ENCODE results near the gene PRDM15.

Gene PRDM15

GRCh38 chr21:41884501-41885030 lies 5.4 kb upstream of the PRDM15 start:
- DNase-seq: no peak

- no peak for DNase-seq
These were observed 4.4 kb upstream of the PRDM15 start for GRCh38 chr21:41883582-41883981.

- DNase-seq: no peak
These were observed 1.9 kb upstream of the PRDM15 start for GRCh38 chr21:41881051-41881450.

GRCh38 chr21:41880153-41880552 lies 1.0 kb upstream of the PRDM15 start:
- DNase-seq: no peak

- peak; percentile 78 for DNase-seq
These were observed 334 bp downstream of the PRDM15 start for GRCh38 chr21:41878831-41879189.

- peak; percentile 41 for DNase-seq
These were observed 978 bp downstream of the PRDM15 start for GRCh38 chr21:41877901-41878830.

GRCh38 chr21:41876928-41877652 lies 2.1 kb downstream of the PRDM15 start:
- no peak for DNase-seq

DNA sequence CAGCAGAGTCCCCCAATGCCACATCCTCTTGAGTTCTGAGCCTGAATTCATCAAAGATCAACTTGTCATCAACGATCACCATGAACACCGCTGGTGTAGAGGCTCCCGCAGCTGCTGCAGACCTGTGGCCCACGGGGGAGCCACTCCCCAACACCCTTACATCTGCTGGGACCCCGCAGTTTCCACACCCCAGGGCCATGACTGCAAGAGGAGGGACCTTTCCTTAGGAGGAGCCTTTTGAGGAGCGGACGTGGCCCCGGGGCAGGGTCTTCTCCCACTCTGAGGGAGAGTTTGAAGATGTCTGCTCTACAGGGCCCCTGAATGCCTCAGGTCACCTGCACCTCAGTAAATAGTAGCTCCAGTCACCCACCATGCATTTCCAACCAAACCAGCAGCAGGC lies 2.7 kb downstream of the PRDM15 start:
- DNase-seq: no peak

DNA sequence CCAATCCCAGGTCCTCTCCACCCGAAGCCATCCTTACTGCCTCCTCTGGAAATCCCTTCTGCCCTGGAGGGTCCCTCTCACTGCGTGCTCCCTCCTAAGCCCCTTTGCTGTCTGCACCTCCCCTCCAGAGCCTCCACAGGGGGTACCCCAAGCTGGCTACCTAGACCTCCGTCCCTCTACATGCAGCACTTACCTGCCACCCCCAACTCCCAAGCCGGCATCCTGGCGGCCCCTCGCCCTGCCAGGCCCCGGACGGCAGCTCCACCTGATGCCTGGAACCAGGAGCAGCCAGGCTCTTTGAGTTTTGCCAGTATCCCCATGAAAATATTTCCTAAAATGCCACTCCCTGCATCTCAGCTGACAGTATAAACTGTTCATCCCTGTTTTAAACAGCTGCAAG lies 4.1 kb downstream of the PRDM15 start:
- DNase-seq: no peak

DNA sequence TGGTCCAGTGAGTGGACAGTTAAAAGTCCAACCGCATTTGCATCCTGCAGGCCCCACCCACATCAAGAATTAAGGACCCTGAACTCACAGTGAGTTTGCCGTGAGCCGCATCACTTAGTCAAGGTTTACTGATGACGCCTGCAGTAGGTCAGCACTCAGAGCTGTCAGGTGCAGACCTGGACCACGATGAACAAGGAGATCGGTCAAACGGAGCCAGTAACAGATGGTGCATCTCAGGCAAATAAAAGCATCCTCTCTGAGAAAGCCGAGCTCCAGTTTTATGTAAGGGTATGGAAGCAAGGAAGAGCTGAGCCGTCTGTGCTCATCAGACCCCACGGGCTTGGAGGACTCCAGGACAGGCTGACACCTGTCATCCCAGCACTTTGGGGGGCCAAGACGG lies 4.5 kb downstream of the PRDM15 start:
- no peak for DNase-seq

DNA sequence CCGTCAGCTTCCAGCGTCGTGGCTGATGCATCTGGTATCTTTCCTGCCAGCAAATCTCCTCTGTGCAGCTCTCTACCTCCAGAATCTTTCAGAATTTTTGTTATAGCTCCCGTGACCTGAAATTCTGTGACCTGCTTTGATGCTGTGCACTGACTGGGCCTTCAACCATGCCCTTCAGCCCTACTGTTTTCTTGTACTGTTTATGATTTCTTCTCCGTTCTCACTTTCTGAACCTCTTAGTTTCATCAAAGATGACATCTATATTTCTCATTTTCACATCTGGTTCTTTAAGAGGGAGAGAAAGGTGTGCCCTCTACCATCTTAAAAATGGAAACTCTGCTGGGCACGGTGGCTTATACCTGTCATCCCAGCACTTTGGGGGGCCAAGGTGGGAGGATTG lies 5.7 kb downstream of the PRDM15 start:
- DNase-seq: no peak

DNA sequence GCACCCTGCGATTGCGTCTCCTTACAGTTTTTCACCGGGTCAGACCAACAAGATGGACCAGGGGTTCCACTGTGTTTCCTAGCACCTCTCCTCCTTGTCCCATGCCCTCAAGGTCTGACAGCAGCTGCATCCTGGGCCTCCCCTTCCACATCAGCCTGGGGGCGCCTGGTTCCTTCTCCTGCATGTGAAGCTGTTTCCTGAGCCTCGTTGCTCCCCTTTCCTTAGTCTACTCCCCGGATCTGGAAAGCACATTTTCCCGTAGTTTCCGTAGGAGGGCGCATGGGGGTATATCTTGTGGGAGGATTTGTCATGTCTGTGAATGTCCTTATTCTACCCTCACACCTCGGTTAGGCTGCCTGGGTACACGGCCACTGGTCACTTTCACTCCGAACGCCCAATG lies 6.1 kb downstream of the PRDM15 start:
- DNase-seq: no peak

GRCh38 chr21:41871293-41872030 lies 7.7 kb downstream of the PRDM15 start:
- no peak for DNase-seq

GRCh38 chr21:41869771-41870170 lies 9.4 kb downstream of the PRDM15 start:
- DNase-seq: no peak

- DNase-seq: no peak
These were observed 11.0 kb downstream of the PRDM15 start for GRCh38 chr21:41868062-41868710.

DNA sequence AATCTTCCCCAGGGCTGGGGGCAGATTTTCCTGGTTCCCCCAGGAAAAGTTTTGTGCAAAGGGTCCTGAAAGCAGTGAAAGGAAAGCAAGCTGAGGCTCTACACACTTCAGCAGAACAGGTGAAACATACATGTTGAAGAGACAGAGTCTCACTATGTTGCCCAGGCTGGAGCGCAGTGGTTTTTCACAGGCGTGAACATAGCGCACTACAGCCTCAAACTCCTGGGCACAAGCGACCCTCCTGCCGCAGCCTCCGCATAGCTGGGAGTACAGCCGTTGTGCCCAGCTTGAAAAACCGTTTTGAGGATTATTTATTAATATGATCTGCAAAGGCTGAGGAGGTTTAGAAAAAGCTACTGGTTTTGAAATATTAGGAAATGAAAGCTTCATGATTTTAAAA lies 11.8 kb downstream of the PRDM15 start:
- DNase-seq: no peak

- DNase-seq: no peak
These were observed 12.8 kb downstream of the PRDM15 start for GRCh38 chr21:41866274-41866809.

DNA sequence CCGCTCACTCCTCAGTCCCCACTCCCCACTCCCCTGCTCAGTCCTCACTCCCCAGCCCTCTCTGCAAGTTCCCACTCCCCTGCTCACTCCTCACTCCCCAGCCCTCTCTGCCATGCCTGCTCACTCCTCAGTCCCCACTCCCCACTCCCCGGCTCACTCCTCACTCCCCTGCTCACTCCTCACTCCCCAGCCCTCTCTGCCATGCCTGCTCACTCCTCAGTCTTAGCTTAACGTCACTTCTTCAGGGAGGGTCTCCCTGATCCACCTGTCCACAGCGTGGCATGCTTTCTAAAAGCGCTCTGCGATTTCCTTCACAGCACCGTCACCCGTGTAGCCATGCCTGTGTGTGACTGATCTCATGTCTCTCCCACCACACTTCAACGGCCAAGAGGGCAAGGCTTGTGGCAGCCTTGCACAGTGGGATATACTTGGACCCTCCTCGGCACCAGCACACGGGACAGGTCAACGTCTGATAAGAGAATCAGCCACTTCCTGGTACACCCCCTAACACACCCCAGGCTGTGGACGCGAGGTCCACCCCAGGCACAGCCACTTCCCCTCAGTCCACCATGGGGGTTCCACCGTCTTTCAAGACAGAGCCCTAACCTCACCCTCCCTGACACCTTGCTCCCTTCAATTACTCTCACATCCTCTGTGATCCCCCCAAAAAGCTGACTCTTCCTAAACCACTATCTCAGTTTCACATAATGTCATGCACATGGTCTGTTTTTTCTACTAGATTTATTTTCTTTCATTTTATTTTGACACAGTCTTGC lies 14.0 kb downstream of the PRDM15 start:
- no peak for DNase-seq

GRCh38 chr21:41864311-41865001 lies 14.7 kb downstream of the PRDM15 start:
- DNase-seq: no peak

DNA sequence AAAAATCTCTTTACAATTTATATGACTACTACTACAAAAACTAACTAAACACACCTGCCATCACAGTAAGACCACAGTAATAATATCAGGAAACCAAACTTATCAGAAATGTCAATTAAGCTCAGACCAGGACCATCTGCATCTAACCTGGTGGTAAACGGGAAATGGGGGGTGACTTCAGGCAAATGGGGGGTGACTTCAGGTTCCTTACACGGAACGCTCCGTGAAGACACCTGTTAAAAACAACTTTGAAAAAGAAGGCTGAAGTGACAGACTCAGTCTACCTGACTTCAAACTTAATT lies 15.8 kb downstream of the PRDM15 start:
- DNase-seq: no peak

GRCh38 chr21:41861987-41862386 lies 17.2 kb downstream of the PRDM15 start:
- DNase-seq: no peak
